ENCODE measurements around the gene JAKMIP3.

DNA sequence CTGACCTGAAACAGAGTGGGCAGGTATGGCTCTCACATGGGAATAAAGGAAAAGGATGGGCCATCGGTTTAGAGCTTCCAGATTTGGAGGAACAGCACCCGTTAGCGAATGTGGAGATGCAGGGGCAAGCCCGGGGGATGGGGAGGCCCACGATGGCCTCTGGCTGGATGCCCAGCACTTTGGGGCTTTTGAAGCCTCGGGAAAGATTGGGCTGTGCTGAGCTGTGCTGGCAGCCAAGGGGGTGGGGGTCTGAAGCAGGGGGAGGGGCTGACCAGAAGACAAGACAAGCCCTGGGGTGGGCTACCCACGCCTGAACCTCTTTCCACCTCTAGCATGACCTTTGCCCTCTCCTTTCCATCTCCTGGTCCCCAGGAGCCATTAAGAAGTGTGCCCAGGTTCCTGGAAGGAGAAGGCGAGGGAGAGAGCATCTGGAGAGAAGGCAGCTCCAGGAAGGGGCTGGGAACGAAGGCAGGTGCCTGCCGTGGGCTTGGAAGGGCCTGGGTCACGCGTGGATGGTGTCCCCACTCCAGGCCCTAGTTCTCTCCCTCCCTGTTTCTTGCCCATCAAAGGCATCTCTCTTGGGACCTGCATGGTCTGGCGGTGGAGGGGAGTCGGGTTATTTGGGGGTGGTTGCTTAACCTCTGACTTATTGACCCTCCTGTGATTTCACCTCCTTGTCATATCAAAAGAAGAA, 39.7 kb downstream of the JAKMIP3 start:
- no peak for TF ChIP-seq CTCF (IDR thresholded peaks at IDR 0.05; ENCODE audit: borderline replicate concordance, extremely low read depth, low read length, poor library complexity, severe bottlenecking)
- TF ChIP-seq EZH2 (IDR thresholded peaks at IDR 0.05; ENCODE audit: borderline replicate concordance, low read depth, low read length, severe bottlenecking): no peak
